ENCODE measurements around the gene DENND2A. TPM values are rescaled to one million over a fixed set of nuclear protein-coding genes. Genes with fewer than 3 reads are reported as not detected.
A peak's percentile ranks its signal among the peaks of the same experiment; 100 is the strongest.

Gene DENND2A
- total and polyA plus RNA-seq, 11 donors = 4.6 to 17.9 (median 10.0) TPM

GRCh38 chr7:140526787-140527664 lies 113.6 kb downstream of the DENND2A start:
- ATAC-seq = peak in 2 of 4 donors; percentile 11 to 27
- H3K27ac ChIP-seq = no peak overlapping the region
- no peak for TF ChIP-seq CTCF (IDR thresholded peaks at IDR 0.05)
- TF ChIP-seq POLR2A (IDR thresholded peaks at IDR 0.05) = no peak
- 79 to 81% (median 80%) methylated on average over 30 to 31 of the region's 31 CpGs for WGBS, 4 donors
- H3K4me3 ChIP-seq = no peak overlapping the region
- intact Hi-C loops (cut with DNase I) = no loop called here
- no peaks in the 10 kb centered on the region for H3K27me3 ChIP-seq
- no peaks in the 10 kb centered on the region for H3K9me3 ChIP-seq
- H3K36me3 ChIP-seq = peaks cover 0 to 79% (median 26%) of the 10 kb centered on the region in 9 donors
- peaks cover 0 to 13% (median 0%) of the 10 kb centered on the region in 12 donors for H3K4me1 ChIP-seq
- DNase-seq = no peak

GRCh38 chr7:140526214-140526613 lies 114.4 kb downstream of the DENND2A start:
- WGBS, 4 donors = 87 to 98% (median 91%) methylated on average over 6 to 9 of the region's 9 CpGs
- Histone ChIP-seq H3K36me3 (peaks cover 0 to 82% (median 33%) of the 10 kb centered on the region in 9 donors), H3K27ac (no peak overlapping the region), H3K27me3 (no peaks in the 10 kb centered on the region), H3K9me3 (no peaks in the 10 kb centered on the region), H3K4me1 (peaks cover 0 to 13% (median 0%) of the 10 kb centered on the region in 12 donors), H3K4me3 (no peak overlapping the region)
- ATAC-seq = no peak
- TF ChIP-seq POLR2A (IDR thresholded peaks at IDR 0.05) = no peak
- no peak for TF ChIP-seq CTCF (IDR thresholded peaks at IDR 0.05)
- no peak for DNase-seq
- intact Hi-C loops (cut with DNase I) = no loop called here

GRCh38 chr7:140525743-140526142 lies 114.9 kb downstream of the DENND2A start:
- Histone ChIP-seq H3K9me3 (no peaks in the 10 kb centered on the region), H3K36me3 (peaks cover 0 to 82% (median 37%) of the 10 kb centered on the region in 9 donors), H3K27ac (no peak overlapping the region), H3K4me1 (peaks cover 0 to 13% (median 0%) of the 10 kb centered on the region in 12 donors), H3K27me3 (no peaks in the 10 kb centered on the region), H3K4me3 (no peak overlapping the region)
- TF ChIP-seq POLR2A (IDR thresholded peaks at IDR 0.05) (no peak), CTCF (IDR thresholded peaks at IDR 0.05) (no peak)
- 78 to 85% (median 84%) methylated on average over 8 to 10 of the region's 10 CpGs for WGBS, 4 donors
- intact Hi-C loops (cut with DNase I) = no loop called here
- no peak for DNase-seq
- ATAC-seq = no peak

GRCh38 chr7:140521421-140521820 lies 119.2 kb downstream of the DENND2A start:
- no peaks in the 10 kb centered on the region for H3K9me3 ChIP-seq
- ATAC-seq = no peak
- intact Hi-C loops (cut with DNase I) = no loop called here
- H3K27me3 ChIP-seq = no peaks in the 10 kb centered on the region
- whole genome bisulfite sequencing, 4 donors = 89 to 97% (median 92%) methylated on average over 3 of the region's 3 CpGs
- H3K36me3 ChIP-seq = peaks cover 0 to 76% (median 39%) of the 10 kb centered on the region in 9 donors
- no peak overlapping the region for H3K4me3 ChIP-seq
- no peak for DNase-seq
- H3K27ac ChIP-seq = no peak overlapping the region
- TF ChIP-seq CTCF (IDR thresholded peaks at IDR 0.05) = no peak
- TF ChIP-seq POLR2A (IDR thresholded peaks at IDR 0.05) = no peak
- H3K4me1 ChIP-seq = peaks cover 0 to 29% (median 15%) of the 10 kb centered on the region in 12 donors
